ENCODE results near the gene PARVB.

GRCh38 chr22:44118645-44119315 lies 94.7 kb downstream of the PARVB start:
- no peak for TF ChIP-seq POLR2AphosphoS5 (IDR thresholded peaks at IDR 0.05)
- no peak for TF ChIP-seq CTCF (IDR thresholded peaks at IDR 0.05)
- TF ChIP-seq POLR2A (IDR thresholded peaks at IDR 0.05): no peak
- TF ChIP-seq EP300 (IDR thresholded peaks at IDR 0.05; ENCODE audit: low read depth): no peak
